Stimulated activated CD4-positive, alpha-beta T cell treated with anti-CD3 and anti-CD28 coated beads, Interleukin-2, amount 100 ng/mL, for 4 hours (primary cell): ENCODE results near the gene BCORL1.

Experiments
- DNase-seq: peaks from one replicate; pipeline ENCODE4 v3.0.0-alpha.2; 2020; ENCODE audit warnings: low read depth

The BCORL1 gene

GRCh38 chrX:129982300-129983251 is at the start of gene BCORL1:
TSS of gene BCORL1 (plus strand) at chrX:129982635. CDS start at chrX:130005232, 22,597 bp downstream.
- DNase-seq = peak; percentile 82

DNA sequence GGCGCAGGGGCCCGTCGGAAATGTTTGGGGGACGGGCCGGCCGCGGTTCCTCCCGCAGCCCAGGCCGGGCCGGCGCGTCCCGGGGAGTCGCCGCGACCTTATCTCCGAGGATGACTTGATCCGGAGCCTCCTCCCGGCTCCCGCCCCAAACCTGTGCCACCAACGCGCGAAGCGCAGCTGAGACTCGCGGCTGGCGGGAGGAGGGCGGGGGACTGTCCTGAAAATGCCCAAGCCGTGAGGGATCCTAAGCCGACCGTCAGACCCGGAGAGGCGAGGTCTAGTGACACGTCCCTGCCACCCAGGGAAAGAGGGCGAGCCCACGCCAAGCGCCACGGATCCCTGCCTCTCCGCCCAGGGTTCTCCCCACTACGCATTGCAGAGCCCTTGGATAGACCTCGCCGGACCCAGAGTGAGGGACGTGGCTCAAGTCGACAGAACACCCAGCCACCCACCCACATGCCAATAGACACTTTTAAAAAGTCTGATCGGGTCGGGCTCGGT is 49.6 kb upstream of the BCORL1 start:
- no peak for DNase-seq

DNA sequence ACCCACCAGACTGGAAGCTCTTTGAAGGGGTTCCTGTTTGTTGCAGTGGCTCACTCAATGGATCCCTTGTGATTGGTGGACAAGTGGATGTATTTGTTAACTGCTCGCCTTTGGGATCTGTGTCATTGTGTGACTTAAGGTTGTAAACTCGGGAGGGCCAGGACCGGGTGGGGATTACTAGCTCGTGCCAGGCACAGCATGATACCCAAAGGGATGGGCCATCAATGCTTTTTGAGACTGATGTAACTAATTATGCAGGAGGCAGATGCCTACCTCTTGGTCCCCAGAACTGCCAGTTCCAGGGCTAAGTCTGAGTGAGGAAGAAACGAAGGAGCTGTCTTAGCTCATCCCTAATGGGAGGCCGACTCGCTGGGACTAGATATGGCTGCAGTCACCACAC is 48.7 kb upstream of the BCORL1 start:
- no peak for DNase-seq

DNA sequence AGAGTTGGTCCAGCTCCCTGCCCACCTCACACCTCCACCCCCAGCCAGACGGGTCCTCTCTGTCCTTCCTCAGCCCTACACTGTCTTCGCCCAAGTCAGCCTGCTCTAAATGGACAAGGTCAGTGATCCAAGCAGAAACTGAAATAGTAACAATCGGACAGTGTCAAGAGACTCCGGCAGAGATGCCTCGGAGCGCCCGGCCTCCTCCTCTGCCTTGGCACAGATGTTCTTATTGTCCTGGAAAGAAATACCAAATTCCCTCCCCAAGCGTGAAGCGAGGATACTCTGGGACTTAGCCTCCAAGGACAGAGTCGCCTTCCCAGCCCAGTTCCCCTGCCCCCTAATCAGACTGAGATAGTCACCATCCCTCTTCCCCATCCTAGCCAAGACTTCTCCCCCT is 48.0 kb upstream of the BCORL1 start:
- DNase-seq = no peak

DNA sequence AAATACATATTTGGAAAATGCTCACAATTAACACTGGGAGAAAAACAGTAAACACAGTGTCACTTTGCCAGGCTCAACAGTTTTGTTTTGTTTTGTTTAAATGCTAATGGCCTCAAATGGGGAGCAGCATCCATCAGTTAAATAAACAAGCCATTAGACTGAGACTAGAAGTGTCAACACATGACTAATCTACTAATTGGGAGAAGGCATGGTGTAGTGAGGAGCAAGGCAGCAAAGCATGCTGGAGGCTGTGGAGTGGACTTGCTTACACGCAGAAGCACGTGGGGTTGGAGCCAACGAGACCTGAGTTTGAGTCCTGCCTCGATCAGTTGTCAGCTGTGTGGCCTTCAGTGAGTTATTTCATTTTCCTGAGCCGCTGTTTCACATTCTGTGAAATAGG is 47.5 kb upstream of the BCORL1 start:
- DNase-seq = no peak

DNA sequence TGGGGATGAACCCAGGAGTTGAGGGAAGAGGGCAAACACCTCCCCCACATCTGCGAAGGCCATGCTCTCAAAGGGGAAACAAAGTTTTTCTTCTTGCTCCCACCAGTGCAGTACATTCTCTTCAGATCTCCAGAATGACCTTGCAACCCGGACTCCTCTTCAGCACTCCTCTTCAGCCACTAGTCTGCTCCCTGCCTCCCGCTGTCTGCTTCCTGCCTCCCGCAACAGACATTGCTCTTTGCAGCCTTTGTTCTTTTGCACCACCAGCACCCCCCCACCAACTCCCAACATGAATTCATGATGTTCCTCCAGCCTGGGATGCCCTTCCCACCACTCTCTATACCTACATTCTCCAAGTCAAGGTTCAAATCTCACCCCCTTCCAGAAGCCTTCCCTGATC is 44.4 kb upstream of the BCORL1 start:
- no peak for DNase-seq

GRCh38 chrX:129939986-129940385 is 42.4 kb upstream of the BCORL1 start:
- DNase-seq = no peak

DNA sequence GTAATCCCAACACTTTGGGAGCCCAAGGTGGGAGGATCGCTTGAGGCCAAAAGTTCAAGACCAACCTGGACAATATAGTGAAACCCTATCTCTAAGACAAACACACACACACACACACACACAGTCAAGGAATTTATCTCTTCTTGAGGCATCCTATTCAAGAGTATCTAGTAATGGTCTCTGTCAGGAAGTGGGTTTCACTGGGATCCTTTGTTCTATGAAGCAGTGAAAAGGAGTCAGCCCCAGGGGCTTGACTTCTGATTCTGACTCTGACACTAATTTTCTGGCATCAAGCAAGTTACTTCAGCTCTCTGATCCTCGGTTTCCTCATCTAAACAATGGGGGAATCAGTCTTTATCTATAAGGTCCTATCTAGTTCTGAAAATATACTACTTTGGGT is 41.7 kb upstream of the BCORL1 start:
- DNase-seq = no peak

DNA sequence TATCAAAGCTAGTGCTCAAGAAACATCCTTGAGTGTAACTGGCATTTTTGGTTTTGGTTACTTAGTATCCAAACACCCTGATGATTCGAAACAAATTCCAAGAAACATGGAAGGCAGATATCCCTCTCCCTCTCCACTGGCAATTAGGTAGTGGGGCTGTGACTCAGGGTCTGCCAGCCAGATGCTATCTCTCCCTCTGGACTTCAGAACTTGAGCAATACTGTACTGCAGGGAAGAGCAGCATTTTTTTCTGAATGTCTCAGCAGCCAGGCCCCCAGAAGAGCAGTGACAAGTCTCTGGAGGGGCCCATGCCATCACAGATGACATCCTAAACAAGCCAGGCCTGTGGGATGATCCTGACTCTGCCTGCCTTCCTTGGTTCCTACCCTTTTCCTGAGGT is 37.3 kb upstream of the BCORL1 start:
- DNase-seq = no peak

DNA sequence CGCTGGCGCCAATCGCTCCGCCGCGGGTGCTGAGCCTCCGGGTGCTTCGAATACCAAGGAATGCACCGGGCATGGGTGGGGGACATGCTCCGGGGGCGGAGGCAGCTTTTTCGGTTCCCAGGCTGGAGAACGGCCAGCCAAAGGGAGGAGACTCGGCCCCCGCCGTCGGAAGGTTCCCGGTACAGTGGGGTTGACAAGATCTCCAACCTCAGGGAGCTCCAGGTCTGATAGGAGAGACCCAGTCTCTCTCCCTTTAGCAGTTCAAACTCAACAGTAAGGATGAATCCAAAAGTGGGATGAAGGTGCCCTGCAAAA is 29.1 kb upstream of the BCORL1 start:
- no peak for DNase-seq

DNA sequence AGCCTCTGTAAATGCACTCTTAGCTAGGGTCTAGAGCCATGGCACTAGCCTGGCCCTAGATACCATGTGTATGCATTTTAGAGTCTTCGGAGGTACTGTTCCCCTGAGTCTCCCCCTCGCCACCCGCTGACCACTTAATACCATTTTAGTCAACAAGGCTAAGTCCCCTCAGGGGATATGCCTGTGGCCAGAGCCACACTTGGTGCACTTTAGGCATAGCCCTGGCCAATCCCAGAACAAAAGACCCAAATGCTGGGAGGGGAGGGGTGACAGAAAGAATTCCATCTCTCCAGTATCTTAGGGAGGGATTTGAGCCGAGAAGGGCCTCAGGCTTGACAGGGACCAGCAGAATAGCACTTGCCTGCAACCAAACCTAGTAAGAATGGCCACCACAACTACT is 28.6 kb upstream of the BCORL1 start:
- no peak for DNase-seq

DNA sequence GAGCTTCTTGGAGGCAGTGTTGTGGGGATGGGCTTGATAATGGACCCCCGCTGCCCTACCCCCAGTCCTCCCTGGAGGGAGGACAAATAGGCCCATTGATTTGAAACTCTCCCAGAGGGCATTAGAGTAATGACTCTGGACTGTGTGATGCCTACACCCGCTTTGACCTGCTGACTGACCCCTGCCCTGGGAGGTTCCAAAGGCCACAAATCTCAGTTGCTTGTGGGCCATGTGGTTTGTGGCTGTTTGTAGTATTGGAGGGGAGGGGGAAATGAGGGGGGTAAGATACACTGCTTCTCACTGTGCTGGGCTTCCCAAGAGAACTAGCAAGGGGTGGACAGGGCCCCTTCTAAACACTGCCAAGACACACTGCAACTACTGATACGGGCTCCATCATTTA is 27.6 kb upstream of the BCORL1 start:
- no peak for DNase-seq

- no peak for DNase-seq
Observed at GRCh38 chrX:129955682-129956081, 26.8 kb upstream of the BCORL1 start.

GRCh38 chrX:129956145-129956544 is 26.3 kb upstream of the BCORL1 start:
- DNase-seq = no peak

DNA sequence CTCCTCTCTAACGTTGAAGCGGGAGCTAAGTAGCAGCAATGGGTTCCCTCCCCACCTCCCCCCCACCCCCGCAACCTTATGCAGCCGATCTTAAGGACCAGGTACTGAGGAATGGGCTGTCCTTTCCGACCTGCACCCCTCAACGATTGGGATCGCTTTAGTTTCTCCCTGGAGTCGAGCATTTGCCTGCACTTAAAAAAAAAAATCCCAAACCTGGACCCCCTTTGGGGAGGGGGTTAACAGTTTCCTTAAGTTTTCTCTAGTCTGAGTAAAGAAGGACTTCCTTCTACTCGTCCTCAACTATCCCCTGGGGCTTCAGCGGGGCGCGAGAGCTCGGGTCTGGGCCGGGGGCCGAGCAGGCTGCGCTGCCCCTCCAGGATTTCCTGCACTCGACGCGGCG is 25.7 kb upstream of the BCORL1 start:
- no peak for DNase-seq

DNA sequence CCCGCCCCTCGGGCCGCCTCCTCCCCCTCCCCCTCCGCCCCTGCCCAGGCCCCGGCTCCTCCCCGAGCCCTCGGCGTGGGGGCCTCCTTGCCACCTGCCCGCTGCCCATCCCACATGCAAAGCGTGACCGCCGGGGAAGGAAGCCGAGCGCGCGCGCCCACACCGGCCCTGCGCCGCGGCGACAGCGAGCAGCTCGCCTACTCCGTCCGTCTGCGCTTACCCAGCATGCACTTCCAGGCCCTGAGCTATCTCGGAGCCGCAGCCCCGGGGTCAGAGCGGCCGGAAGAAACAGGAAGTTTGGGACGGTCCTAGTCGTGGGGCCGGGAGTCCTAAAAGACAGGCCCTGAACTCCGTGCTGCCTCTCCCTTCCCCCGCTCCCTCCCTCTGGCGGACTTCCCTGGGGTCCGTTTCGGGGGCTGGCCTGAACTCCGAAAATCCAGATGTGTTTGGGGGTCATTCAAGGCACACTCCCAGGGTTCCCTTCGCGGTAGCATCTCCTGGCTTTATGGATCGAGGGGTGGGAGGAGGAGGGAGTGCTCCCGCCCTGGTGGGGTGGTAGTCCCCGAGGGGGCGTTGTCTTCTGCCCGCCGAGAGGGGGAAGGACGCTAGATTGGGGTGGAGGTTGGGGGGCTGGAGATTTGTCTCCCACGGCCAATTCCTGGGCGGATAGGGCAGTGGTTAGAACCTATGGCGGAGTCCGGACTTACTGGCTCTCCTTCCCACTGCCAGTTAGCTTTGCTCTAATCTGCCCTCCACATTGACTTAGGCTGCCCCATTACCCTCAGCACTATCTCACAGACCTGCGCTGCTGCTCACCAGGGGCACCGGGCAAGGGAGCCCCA is 25.0 kb upstream of the BCORL1 start:
- DNase-seq = no peak

- no peak for DNase-seq
Observed at GRCh38 chrX:129958083-129958465, 24.4 kb upstream of the BCORL1 start.

DNA sequence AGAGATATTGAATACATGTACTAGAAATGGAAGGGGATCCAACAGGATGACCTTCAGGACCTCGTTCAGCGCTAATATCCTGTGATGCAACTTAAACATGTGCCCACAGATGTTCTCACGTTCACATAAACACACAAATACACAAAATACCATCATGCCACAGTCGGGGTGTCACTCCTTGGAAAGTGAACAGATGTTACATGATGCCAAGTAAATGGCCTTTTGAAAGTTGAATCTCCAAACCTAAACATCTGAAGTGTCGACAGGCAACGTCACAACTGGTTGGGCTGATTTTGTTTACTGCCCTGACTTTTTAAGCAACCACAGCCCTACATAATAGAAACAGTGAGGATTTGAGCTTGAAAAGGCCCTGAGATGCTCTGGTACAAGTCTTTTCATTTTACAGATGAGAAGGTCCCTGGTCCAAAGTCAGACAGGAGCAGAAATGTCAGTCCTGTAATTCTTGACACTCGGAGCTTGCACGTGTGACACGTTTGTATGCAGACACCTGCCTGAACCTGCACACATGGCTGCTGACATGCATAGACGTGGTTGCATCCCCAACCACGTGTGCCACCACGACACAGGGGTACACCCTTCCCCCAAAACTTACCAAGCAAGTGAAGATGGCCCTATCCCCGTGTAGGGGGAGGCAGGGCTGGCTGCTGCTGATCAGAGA is 23.5 kb upstream of the BCORL1 start:
- no peak for DNase-seq

DNA sequence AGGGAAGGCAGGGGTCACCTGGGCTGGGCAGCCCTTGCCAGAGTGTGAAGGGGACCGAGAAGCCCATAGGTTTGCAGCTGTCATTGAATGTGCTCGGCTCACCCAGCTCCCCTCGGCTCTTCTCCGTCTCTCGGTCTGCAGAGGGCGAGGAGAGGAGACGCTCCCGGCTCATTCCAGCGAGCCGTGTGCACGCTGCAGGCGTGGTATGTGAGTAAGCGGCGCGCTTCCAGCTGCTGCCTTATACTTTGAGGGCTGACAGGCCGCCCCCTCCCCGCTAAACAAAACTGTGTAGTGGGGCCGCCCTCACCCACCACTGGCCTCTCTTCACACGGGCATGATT is 23.0 kb upstream of the BCORL1 start:
- DNase-seq = no peak

GRCh38 chrX:129961180-129962083 is 21.0 kb upstream of the BCORL1 start:
- DNase-seq = peak; percentile 39

DNA sequence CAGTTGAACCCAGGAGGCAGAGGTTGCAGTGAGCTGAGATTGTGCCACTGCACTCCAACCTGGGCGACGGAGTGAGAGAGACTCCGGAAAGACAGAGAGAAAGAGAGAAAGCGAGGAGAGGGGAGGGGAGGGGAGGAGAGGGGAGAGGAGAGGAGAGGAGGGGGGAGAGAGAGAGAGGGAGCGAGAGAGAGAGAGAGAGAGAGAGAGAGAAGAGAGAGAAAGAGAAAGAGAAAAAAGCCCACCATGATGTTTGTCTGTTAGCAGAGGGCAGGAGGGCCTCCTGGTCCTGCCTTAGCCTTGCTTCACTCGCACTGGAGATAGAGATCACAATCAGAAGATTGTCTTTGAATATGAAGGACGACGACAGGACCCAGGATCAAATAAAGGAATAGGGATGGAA is 18.7 kb upstream of the BCORL1 start:
- no peak for DNase-seq

GRCh38 chrX:129965166-129965565 is 17.3 kb upstream of the BCORL1 start:
- DNase-seq = no peak
